PC-9 (cell line): ENCODE measurements around the gene PVALB. TPM values are rescaled to one million over a fixed set of nuclear protein-coding genes. Genes with fewer than 3 reads are reported as not detected.

Source experiments
- BruUV-seq: library from RNA; stranded (reverse); fragments of 400-500 nt; replicated peaks from 2 replicates; lab custom pipeline; 2021; lab: Mats Ljungman, UMichigan
- CTCF ChIA-PET: fragments of 300-600 bp; sonication (Branson Sonifier 250); formaldehyde crosslinking; loops from one replicate; lab custom pipeline; 2022; ENCODE audit warnings: antibody characterized with exemption; lab: Charles Lee
- POLR2A ChIA-PET: fragments of 300-600 bp; sonication (Branson Sonifier 250); formaldehyde crosslinking; loops from one replicate; lab custom pipeline; 2022; ENCODE audit warnings: antibody characterized with exemption; ENCODE audit not compliant: unreplicated experiment; lab: Charles Lee
- DNase-seq, 2 experiments: peaks; one replicate each; pipeline versions ENCODE4 v3.0.0 to v3.0.0-alpha.2; 2015 to 2022; ENCODE audit warnings: mixed read lengths in 1 of 2
- H2AFZ ChIP-seq: fragments of 200-600 bp; sonication (generic); 2 replicates; pipeline ENCODE4 v1.8.1; 2017; ENCODE audit warnings: antibody characterized with exemption
- H3F3A ChIP-seq: fragments of 200-600 bp; sonication (generic); 2 replicates; pipeline ENCODE4 v1.8.1; 2017; ENCODE audit warnings: antibody characterized with exemption, mild to moderate bottlenecking, low read depth; ENCODE audit not compliant: insufficient read depth
- H3K27ac ChIP-seq: fragments of 200-600 bp; sonication (generic); 2 replicates; pipeline ENCODE4 v1.6.1; 2016; ENCODE audit warnings: mixed run types
- H3K27me3 ChIP-seq: fragments of 200-600 bp; sonication (generic); 2 replicates; pipeline ENCODE4 v1.6.1; 2016; ENCODE audit warnings: low read depth, mixed run types; ENCODE audit not compliant: insufficient read depth
- H3K36me3 ChIP-seq: fragments of 200-600 bp; sonication (generic); 2 replicates; pipeline ENCODE4 v1.6.1; 2016; ENCODE audit warnings: low read depth, mixed run types
- H3K4me1 ChIP-seq: fragments of 200-600 bp; sonication (generic); replicated peaks from 2 replicates; pipeline ENCODE4 v1.6.1; 2016; ENCODE audit warnings: mixed run types; ENCODE audit not compliant: insufficient read depth
- H3K4me2 ChIP-seq: fragments of 200-600 bp; sonication (generic); 2 replicates; pipeline ENCODE4 v1.6.1; 2017; ENCODE audit warnings: mixed run types
- H3K4me3 ChIP-seq: fragments of 200-600 bp; sonication (generic); 2 replicates; pipeline ENCODE4 v1.6.1; 2016; ENCODE audit warnings: mixed run types
- H3K79me2 ChIP-seq: fragments of 200-600 bp; sonication (generic); 2 replicates; pipeline ENCODE4 v1.6.1; 2017; ENCODE audit warnings: low read depth, mixed run types
- H3K9me2 ChIP-seq: fragments of 200-600 bp; sonication (generic); 2 replicates; pipeline ENCODE4 v1.8.1; 2017; ENCODE audit warnings: mild to moderate bottlenecking; ENCODE audit not compliant: insufficient read depth
- H3K9me3 ChIP-seq: fragments of 200-600 bp; sonication (generic); 2 replicates; pipeline ENCODE4 v1.8.1; 2016; ENCODE audit warnings: low read depth; ENCODE audit not compliant: insufficient read depth
- H4K20me1 ChIP-seq: fragments of 200-600 bp; sonication (generic); 2 replicates; pipeline ENCODE4 v1.8.1; 2017; ENCODE audit not compliant: insufficient read depth
- EZH2 ChIP-seq: fragments of 200-600 bp; sonication (generic); IDR thresholded peaks from 2 replicates; pipeline ENCODE4 v1.8.0; 2017; ENCODE audit warnings: antibody characterized with exemption, low read depth
- intact Hi-C: fragments of 100-400 bp; cut with micrococcal nuclease; formaldehyde crosslinking; loops from one replicate; pipeline ENCODE4 v1.10.0; 2022; ENCODE audit not compliant: unreplicated experiment
- total RNA-seq: library from RNA; stranded (reverse); gene quantifications from 2 replicates; pipeline ENCODE4 v1.2.3, GENCODE V29; 2021
- TF ChIP-seq, protein P1 (sequence below): fragments of 200-600 bp; sonication (generic); conservative IDR thresholded peaks from 2 replicates; pipeline ENCODE4 v1.6.1; 2017; ENCODE audit warnings: mixed run types, antibody characterized with exemption, mild to moderate bottlenecking, moderate library complexity

PVALB gene
- total RNA-seq, 1 experiment from 2014 or later, result not detected

GRCh38 chr22:36769541-36770512, 47.0 kb downstream of the PVALB start:
- H3K4me3 ChIP-seq, result no peak overlapping the region
- no peaks in the 10 kb centered on the region for H3F3A ChIP-seq
- no peaks in the 10 kb centered on the region for H3K36me3 ChIP-seq
- H3K79me2 ChIP-seq, result no peaks in the 10 kb centered on the region
- no peak overlapping the region for H2AFZ ChIP-seq
- H3K9me2 ChIP-seq, result no peaks in the 10 kb centered on the region
- no peaks in the 10 kb centered on the region for H3K27me3 ChIP-seq
- H4K20me1 ChIP-seq, result no peaks in the 10 kb centered on the region
- TF ChIP-seq EZH2, result no peak
- TF ChIP-seq, protein P1, sequence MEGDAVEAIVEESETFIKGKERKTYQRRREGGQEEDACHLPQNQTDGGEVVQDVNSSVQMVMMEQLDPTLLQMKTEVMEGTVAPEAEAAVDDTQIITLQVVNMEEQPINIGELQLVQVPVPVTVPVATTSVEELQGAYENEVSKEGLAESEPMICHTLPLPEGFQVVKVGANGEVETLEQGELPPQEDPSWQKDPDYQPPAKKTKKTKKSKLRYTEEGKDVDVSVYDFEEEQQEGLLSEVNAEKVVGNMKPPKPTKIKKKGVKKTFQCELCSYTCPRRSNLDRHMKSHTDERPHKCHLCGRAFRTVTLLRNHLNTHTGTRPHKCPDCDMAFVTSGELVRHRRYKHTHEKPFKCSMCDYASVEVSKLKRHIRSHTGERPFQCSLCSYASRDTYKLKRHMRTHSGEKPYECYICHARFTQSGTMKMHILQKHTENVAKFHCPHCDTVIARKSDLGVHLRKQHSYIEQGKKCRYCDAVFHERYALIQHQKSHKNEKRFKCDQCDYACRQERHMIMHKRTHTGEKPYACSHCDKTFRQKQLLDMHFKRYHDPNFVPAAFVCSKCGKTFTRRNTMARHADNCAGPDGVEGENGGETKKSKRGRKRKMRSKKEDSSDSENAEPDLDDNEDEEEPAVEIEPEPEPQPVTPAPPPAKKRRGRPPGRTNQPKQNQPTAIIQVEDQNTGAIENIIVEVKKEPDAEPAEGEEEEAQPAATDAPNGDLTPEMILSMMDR, result no peak
- POLR2A ChIA-PET, result no interaction called here
- H3K27ac ChIP-seq, result no peak overlapping the region
- intact Hi-C loops, result no loop called here
- BruUV-seq, result no TSS peak
- no peak overlapping the region for H3K4me2 ChIP-seq
- H3K4me1 ChIP-seq, result peaks cover 2% of the 10 kb centered on the region
- DNase-seq, result no peak
- H3K9me3 ChIP-seq, result no peaks in the 10 kb centered on the region
- CTCF ChIA-PET, result no interaction called here

- H3K4me1 ChIP-seq, result peaks cover 7% of the 10 kb centered on the region
- no peaks in the 10 kb centered on the region for H3K27me3 ChIP-seq
- H3K9me3 ChIP-seq, result no peaks in the 10 kb centered on the region
- no peaks in the 10 kb centered on the region for H3K79me2 ChIP-seq
- no peaks in the 10 kb centered on the region for H3K36me3 ChIP-seq
- H4K20me1 ChIP-seq, result no peaks in the 10 kb centered on the region
- H3K9me2 ChIP-seq, result no peaks in the 10 kb centered on the region
- no peak overlapping the region for H3K4me2 ChIP-seq
- no peak overlapping the region for H2AFZ ChIP-seq
- no peak for DNase-seq
- H3K4me3 ChIP-seq, result no peak overlapping the region
- ChIA-PET CTCF (no interaction called here), POLR2A (no interaction called here)
- intact Hi-C loops, result no loop called here
- TF ChIP-seq EZH2, result no peak
- TF ChIP-seq, protein P1, result no peak
- BruUV-seq, result no TSS peak
- H3K27ac ChIP-seq, result no peak overlapping the region
- H3F3A ChIP-seq, result peaks cover 4% of the 10 kb centered on the region; the same call in 1 of the 2 replicates
Measured at GRCh38 chr22:36768616-36769015, 48.2 kb downstream of the PVALB start.

GRCh38 chr22:36768141-36768540, 48.7 kb downstream of the PVALB start:
- Histone ChIP-seq H3K79me2 (no peaks in the 10 kb centered on the region), H3K4me1 (peaks cover 12% of the 10 kb centered on the region), H3K36me3 (no peaks in the 10 kb centered on the region), H3K27me3 (no peaks in the 10 kb centered on the region), H3F3A (peaks cover 7% of the 10 kb centered on the region; the same call in 1 of the 2 replicates), H3K9me3 (no peaks in the 10 kb centered on the region), H3K4me2 (no peak overlapping the region), H3K9me2 (no peaks in the 10 kb centered on the region), H3K4me3 (no peak overlapping the region), H3K27ac (no peak overlapping the region), H4K20me1 (no peaks in the 10 kb centered on the region), H2AFZ (no peak overlapping the region)
- no peak for DNase-seq
- no peak for TF ChIP-seq EZH2
- TF ChIP-seq, protein P1, result no peak
- ChIA-PET CTCF (no interaction called here), POLR2A (no interaction called here)
- intact Hi-C loops, result no loop called here
- no TSS peak for BruUV-seq
